K562 (cell line): ENCODE data around the gene ACBD5. TPM values are rescaled to one million over a fixed set of nuclear protein-coding genes. Genes with fewer than 3 reads are reported as not detected.

Experiments
- FOS ChIP-seq: IDR thresholded peaks from 3 replicates; pipeline ENCODE4 v1.6.1; 2011; ENCODE audit not compliant: insufficient read length; ENCODE audit errors: extremely low read depth
- FOXK1 ChIP-seq: sonication (generic); formaldehyde crosslinking; IDR thresholded peaks from 2 replicates; pipeline ENCODE4 v1.8.0; 2022; ENCODE audit warnings: missing genetic modification reagents, mild to moderate bottlenecking, borderline replicate concordance
- KAT7 ChIP-seq: sonication (generic); formaldehyde crosslinking; IDR thresholded peaks from 2 replicates; pipeline ENCODE4 v1.8.0; 2022; ENCODE audit warnings: missing genetic modification reagents, mild to moderate bottlenecking, borderline replicate concordance
- KHSRP ChIP-seq: fragments of 450-650 bp; IDR thresholded peaks from 2 replicates; pipeline ENCODE4 v1.6.1; 2017
- POLR2H ChIP-seq: IDR thresholded peaks from 2 replicates; pipeline ENCODE4 v1.6.1; 2016; ENCODE audit warnings: missing genetic modification characterization, low read depth, mild to moderate bottlenecking, control low read depth, missing compliant biosample characterization, moderate library complexity
- SIN3A ChIP-seq, 2 experiments: fragments of 150-350 bp in 1 of 2; IDR thresholded peaks; 2 replicates each; pipeline ENCODE4 v1.6.1; 2011 to 2016; ENCODE audit warnings: borderline replicate concordance in 2 of 2, low read depth in 2 of 2, low read length in 2 of 2, mild to moderate bottlenecking in 2 of 2, moderate library complexity in 2 of 2; ENCODE audit not compliant: control insufficient read depth in 1 of 2
- TBL1XR1 ChIP-seq, 2 experiments: IDR thresholded peaks; 2 replicates each; pipeline ENCODE4 v1.6.1; 2012; ENCODE audit warnings: improper control_type of control experiment in 2 of 2, low read length in 2 of 2, mild to moderate bottlenecking in 1 of 2
- TCF7L2 ChIP-seq: fragments of 150-350 bp; IDR thresholded peaks from 2 replicates; pipeline ENCODE4 v1.6.1; 2016; ENCODE audit warnings: low read depth, mild to moderate bottlenecking, low read length, moderate library complexity
- TEAD1 ChIP-seq, 2 experiments: fragments of 450-650 bp in 1 of 2; sonication (generic) in 1 of 2; formaldehyde crosslinking; IDR thresholded peaks; 2 replicates each; pipeline versions ENCODE4 v1.4.0 to v1.8.0; 2020 to 2022; ENCODE audit warnings: mild to moderate bottlenecking in 2 of 2, missing genetic modification reagents in 1 of 2
- TRIM25 ChIP-seq: fragments of 450-650 bp; IDR thresholded peaks from 2 replicates; pipeline ENCODE4 v1.7.0; 2016; ENCODE audit warnings: borderline replicate concordance
- ZNF253 ChIP-seq: fragments of 250-450 bp; sonication (Bioruptor Pico); conservative IDR thresholded peaks from 2 replicates; pipeline ENCODE4 v1.6.1; 2021; ENCODE audit warnings: mild to moderate bottlenecking
- ZNF507 ChIP-seq: conservative IDR thresholded peaks from 2 replicates; pipeline ENCODE4 v1.6.1; 2017; ENCODE audit warnings: missing genetic modification characterization, missing compliant biosample characterization
- ZNF551 ChIP-seq: fragments of 250-450 bp; sonication (Bioruptor Pico); IDR thresholded peaks from 2 replicates; pipeline ENCODE4 v1.5.0; 2021; ENCODE audit warnings: mild to moderate bottlenecking, moderate library complexity
- ZNF57 ChIP-seq: fragments of 450-650 bp; formaldehyde crosslinking; IDR thresholded peaks from 2 replicates; pipeline ENCODE4 v1.4.0; 2020; ENCODE audit warnings: mild to moderate bottlenecking, moderate library complexity
- polyA plus RNA-seq, 8 experiments: library from polyadenylated mRNA; depleted of rRNA in 4 of 8; stranded (reverse) in 5 of 8; unstranded in 3 of 8; fragments of >200 nt; fragmentation: Nextera tagmentation in 2 of 8; fragmentation: Illumina TruSeq in 1 of 8; extraction: Ambion mirVana in 2 of 8; extraction: Trizol in 1 of 8; gene quantifications; 2 replicates each; pipeline versions ENCODE4 v1.2.1 to v1.2.3, GENCODE V29; 2011 to 2014; ENCODE audit warnings: inconsistent platforms in 1 of 8, missing spikeins in 1 of 8
- total RNA-seq, 7 experiments: library from RNA; depleted of rRNA in 6 of 7; stranded (reverse); fragments of >200 nt in 6 of 7; fragmentation: Illumina TruSeq in 2 of 7; extraction: Trizol in 2 of 7; gene quantifications; 2 replicates each; pipeline versions ENCODE4 v1.2.1 to v1.2.3, GENCODE V29; 2011 to 2021; ENCODE audit warnings: low replicate concordance in 1 of 7
- TF ChIP-seq, protein P1 (sequence below), 2 experiments: IDR thresholded peaks; 2 replicates each; pipeline ENCODE4 v1.6.1; 2012; ENCODE audit warnings: improper control_type of control experiment in 2 of 2, low read depth in 2 of 2, low read length in 2 of 2, borderline replicate concordance in 1 of 2
- TF ChIP-seq, protein P2 (sequence below): sonication (generic); formaldehyde crosslinking; IDR thresholded peaks from 2 replicates; pipeline ENCODE4 v1.8.1; 2023; ENCODE audit warnings: missing genetic modification reagents, mild to moderate bottlenecking, borderline replicate concordance

Gene ACBD5
- total and polyA plus RNA-seq, 9 of the 15 experiments (the other 6 are each of a cell fraction or from before 2014, with no cell fraction given): 1.5 to 10.3 (median 7.8) TPM

DNA sequence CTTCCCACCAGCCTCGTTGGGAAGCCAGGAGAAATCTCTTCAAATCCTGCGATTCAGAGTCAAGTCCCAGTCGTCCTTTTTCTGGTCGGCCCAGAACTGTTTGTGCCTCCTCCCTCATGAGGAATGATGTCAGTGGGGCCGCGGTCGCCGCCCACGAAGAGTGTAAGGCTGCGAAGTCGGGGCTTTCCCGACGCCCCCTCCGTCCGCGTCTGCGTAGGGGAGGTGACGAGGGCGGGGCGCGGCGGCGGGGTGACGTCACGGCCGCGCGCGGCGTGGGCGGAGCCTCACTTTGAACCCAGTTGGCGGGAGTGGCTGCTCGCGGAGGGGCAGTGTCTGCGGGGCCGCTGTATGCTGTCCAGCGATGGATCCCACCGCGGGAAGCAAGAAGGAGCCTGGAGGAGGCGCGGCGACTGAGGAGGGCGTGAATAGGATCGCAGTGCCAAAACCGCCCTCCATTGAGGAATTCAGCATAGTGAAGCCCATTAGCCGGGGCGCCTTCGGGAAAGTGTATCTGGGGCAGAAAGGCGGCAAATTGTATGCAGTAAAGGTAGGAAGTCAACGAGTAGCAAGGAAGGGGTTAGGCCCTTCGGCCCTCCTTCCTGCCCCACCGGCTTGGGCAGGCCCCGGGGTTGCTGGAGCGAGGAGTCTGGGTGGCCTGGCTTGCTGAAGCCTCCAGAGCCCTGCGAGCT lies 85.4 kb downstream of the ACBD5 start, which contains the start of gene MASTL (continued):
- TF ChIP-seq TRIM25: no peak
- no peak for TF ChIP-seq ZNF57 (CRISPR knock-in tag)
- no peak for TF ChIP-seq ZNF507
- TF ChIP-seq, protein P1, sequence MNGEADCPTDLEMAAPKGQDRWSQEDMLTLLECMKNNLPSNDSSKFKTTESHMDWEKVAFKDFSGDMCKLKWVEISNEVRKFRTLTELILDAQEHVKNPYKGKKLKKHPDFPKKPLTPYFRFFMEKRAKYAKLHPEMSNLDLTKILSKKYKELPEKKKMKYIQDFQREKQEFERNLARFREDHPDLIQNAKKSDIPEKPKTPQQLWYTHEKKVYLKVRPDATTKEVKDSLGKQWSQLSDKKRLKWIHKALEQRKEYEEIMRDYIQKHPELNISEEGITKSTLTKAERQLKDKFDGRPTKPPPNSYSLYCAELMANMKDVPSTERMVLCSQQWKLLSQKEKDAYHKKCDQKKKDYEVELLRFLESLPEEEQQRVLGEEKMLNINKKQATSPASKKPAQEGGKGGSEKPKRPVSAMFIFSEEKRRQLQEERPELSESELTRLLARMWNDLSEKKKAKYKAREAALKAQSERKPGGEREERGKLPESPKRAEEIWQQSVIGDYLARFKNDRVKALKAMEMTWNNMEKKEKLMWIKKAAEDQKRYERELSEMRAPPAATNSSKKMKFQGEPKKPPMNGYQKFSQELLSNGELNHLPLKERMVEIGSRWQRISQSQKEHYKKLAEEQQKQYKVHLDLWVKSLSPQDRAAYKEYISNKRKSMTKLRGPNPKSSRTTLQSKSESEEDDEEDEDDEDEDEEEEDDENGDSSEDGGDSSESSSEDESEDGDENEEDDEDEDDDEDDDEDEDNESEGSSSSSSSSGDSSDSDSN (IDR thresholded peaks at IDR 0.05; ENCODE audit: borderline replicate concordance in 1 of 2, low read depth in 2 of 2, low read length in 2 of 2): 0 out of 4 replicates have a peak, but pooled peaks of 1 of the 2 experiments have one; percentile 59
- peak in 1 of 2 experiments; percentile 56; a peak in 1 of 4 replicates for TF ChIP-seq SIN3A (IDR thresholded peaks at IDR 0.05; ENCODE audit: borderline replicate concordance in 2 of 2, control insufficient read depth in 1 of 2, low read depth in 2 of 2, low read length in 2 of 2)
- TF ChIP-seq KHSRP: peak; percentile 74; the same call in 1 of the 2 replicates
- TF ChIP-seq, protein P2, sequence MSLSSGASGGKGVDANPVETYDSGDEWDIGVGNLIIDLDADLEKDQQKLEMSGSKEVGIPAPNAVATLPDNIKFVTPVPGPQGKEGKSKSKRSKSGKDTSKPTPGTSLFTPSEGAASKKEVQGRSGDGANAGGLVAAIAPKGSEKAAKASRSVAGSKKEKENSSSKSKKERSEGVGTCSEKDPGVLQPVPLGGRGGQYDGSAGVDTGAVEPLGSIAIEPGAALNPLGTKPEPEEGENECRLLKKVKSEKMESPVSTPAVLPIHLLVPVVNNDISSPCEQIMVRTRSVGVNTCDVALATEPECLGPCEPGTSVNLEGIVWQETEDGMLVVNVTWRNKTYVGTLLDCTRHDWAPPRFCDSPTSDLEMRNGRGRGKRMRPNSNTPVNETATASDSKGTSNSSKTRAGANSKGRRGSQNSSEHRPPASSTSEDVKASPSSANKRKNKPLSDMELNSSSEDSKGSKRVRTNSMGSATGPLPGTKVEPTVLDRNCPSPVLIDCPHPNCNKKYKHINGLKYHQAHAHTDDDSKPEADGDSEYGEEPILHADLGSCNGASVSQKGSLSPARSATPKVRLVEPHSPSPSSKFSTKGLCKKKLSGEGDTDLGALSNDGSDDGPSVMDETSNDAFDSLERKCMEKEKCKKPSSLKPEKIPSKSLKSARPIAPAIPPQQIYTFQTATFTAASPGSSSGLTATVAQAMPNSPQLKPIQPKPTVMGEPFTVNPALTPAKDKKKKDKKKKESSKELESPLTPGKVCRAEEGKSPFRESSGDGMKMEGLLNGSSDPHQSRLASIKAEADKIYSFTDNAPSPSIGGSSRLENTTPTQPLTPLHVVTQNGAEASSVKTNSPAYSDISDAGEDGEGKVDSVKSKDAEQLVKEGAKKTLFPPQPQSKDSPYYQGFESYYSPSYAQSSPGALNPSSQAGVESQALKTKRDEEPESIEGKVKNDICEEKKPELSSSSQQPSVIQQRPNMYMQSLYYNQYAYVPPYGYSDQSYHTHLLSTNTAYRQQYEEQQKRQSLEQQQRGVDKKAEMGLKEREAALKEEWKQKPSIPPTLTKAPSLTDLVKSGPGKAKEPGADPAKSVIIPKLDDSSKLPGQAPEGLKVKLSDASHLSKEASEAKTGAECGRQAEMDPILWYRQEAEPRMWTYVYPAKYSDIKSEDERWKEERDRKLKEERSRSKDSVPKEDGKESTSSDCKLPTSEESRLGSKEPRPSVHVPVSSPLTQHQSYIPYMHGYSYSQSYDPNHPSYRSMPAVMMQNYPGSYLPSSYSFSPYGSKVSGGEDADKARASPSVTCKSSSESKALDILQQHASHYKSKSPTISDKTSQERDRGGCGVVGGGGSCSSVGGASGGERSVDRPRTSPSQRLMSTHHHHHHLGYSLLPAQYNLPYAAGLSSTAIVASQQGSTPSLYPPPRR: no peak
- TF ChIP-seq TEAD1 (CRISPR knock-in tag; IDR thresholded peaks at IDR 0.05): no peak
- TF ChIP-seq KAT7 (CRISPR knock-in tag): 0 out of 2 replicates have a peak, but pooled peaks have one; percentile 91
- TF ChIP-seq POLR2H (tag): peak; percentile 56
- no peak for TF ChIP-seq FOS
- no peak for TF ChIP-seq ZNF551
- peak in 1 of 2 experiments; percentile 67; a peak in 1 of 4 replicates for TF ChIP-seq TBL1XR1 (IDR thresholded peaks at IDR 0.05; ENCODE audit: low read length in 2 of 2)
- TF ChIP-seq ZNF253: no peak
- TF ChIP-seq FOXK1 (CRISPR knock-in tag): no peak
- no peak for TF ChIP-seq TCF7L2
